HUES6 (cell line): ENCODE measurements around the gene PSMD14.

Experiments used
- H3K27ac ChIP-seq: 2 replicates; pipeline ENCODE4 v1.7.0; 2013; ENCODE audit warnings: low read depth, mild to moderate bottlenecking, low read length, inconsistent platforms
- H3K27me3 ChIP-seq: 2 replicates; pipeline ENCODE4 v1.6.1; 2013; ENCODE audit warnings: low read length; ENCODE audit not compliant: control insufficient read depth, insufficient read depth
- H3K36me3 ChIP-seq: 2 replicates; pipeline ENCODE4 v1.6.1; 2013; ENCODE audit warnings: low read length; ENCODE audit not compliant: control insufficient read depth, insufficient read depth
- H3K4me1 ChIP-seq: 2 replicates; pipeline ENCODE4 v1.6.1; 2013; ENCODE audit warnings: low read length; ENCODE audit not compliant: control insufficient read depth, insufficient read depth
- H3K4me3 ChIP-seq: 2 replicates; pipeline ENCODE4 v1.5.1; 2013; ENCODE audit warnings: low read depth, low read length
- H3K9ac ChIP-seq: one replicate; pipeline ENCODE4 v1.6.1; 2013; ENCODE audit warnings: mild to moderate bottlenecking, low read length
- H3K9me3 ChIP-seq: 2 replicates; pipeline ENCODE4 v1.6.1; 2013; ENCODE audit warnings: low read depth, low read length; ENCODE audit not compliant: control insufficient read depth, insufficient read depth

PSMD14 gene

GRCh38 chr2:161303535-161304050 lies 4.6 kb upstream of the PSMD14 start:
- H3K27ac ChIP-seq: no peak overlapping the region
- no peak overlapping the region for H3K9ac ChIP-seq
- no peaks in the 10 kb centered on the region for H3K36me3 ChIP-seq
- H3K27me3 ChIP-seq: no peaks in the 10 kb centered on the region
- 0 out of 2 replicates have a peak, but pooled peaks cover 3% of the 10 kb centered on the region for H3K4me1 ChIP-seq
- no peak overlapping the region for H3K4me3 ChIP-seq
- peaks cover 9% of the 10 kb centered on the region; the same call in 1 of the 2 replicates for H3K9me3 ChIP-seq

DNA sequence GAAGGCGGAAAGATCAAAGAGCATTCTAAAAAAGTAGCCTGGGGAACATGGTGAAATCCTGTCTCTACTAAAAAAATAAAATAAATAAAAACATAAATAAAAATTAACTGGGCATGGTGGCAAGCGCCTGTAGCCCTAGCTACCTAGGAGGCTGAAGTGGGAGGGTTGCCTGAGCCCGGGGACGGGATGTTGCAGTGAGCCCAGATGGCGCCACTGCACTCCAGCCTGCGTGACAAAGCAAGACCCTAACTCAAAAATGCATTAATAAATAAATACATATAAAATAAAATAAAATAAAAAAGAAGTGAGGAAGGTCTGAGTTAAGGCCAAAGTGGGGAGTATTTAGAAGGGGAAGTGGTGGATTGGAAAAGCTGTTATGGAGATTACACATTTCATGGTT lies 1.3 kb upstream of the PSMD14 start:
- Histone ChIP-seq H3K36me3 (no peaks in the 10 kb centered on the region), H3K9me3 (peaks cover 9% of the 10 kb centered on the region; the same call in 1 of the 2 replicates), H3K4me1 (peaks cover 6% of the 10 kb centered on the region), H3K9ac (no peak overlapping the region), H3K27ac (no peak overlapping the region), H3K4me3 (peak overlapping the region; percentile 89; the same call in 1 of the 2 replicates), H3K27me3 (no peaks in the 10 kb centered on the region)

GRCh38 chr2:161307676-161308075 lies 549 bp upstream of the PSMD14 start:
- H3K4me1 ChIP-seq: peaks cover 6% of the 10 kb centered on the region
- H3K36me3 ChIP-seq: no peaks in the 10 kb centered on the region
- H3K9ac ChIP-seq: peak overlapping the region; percentile 62
- peak overlapping the region; percentile 94; the same call in 1 of the 2 replicates for H3K27ac ChIP-seq
- H3K27me3 ChIP-seq: no peaks in the 10 kb centered on the region
- peaks cover 9% of the 10 kb centered on the region; the same call in 1 of the 2 replicates for H3K9me3 ChIP-seq
- peak overlapping the region; percentile 89 for H3K4me3 ChIP-seq

GRCh38 chr2:161312996-161313395 lies 4.8 kb downstream of the PSMD14 start:
- peaks cover 17% of the 10 kb centered on the region for H3K36me3 ChIP-seq
- H3K4me3 ChIP-seq: no peak overlapping the region
- no peaks in the 10 kb centered on the region for H3K9me3 ChIP-seq
- no peaks in the 10 kb centered on the region for H3K27me3 ChIP-seq
- H3K27ac ChIP-seq: no peak overlapping the region
- H3K4me1 ChIP-seq: peaks cover 3% of the 10 kb centered on the region
- H3K9ac ChIP-seq: no peak overlapping the region

DNA sequence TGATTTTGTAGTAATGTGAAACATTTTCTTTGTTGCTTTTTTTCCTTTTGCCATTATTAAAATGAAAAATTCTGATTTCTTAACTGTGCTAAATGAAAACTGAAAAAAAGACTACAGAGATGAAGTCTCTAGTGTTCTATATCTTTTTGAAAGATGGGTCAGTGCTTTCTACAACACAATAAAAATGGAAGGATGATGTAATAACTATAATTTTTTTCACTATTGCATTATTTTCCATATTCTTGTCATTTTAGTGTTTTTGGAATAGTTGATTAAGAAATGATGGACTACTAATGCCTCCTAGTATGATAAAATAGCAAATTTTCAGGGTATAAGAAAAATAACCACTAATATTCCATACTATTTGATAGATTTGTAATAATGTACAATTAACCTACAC lies 7.2 kb downstream of the PSMD14 start:
- no peak overlapping the region for H3K4me3 ChIP-seq
- H3K9me3 ChIP-seq: no peaks in the 10 kb centered on the region
- no peak overlapping the region for H3K9ac ChIP-seq
- H3K27ac ChIP-seq: no peak overlapping the region
- no peaks in the 10 kb centered on the region for H3K4me1 ChIP-seq
- no peaks in the 10 kb centered on the region for H3K27me3 ChIP-seq
- H3K36me3 ChIP-seq: peaks cover 24% of the 10 kb centered on the region

- no peak overlapping the region for H3K4me3 ChIP-seq
- peaks cover 31% of the 10 kb centered on the region for H3K36me3 ChIP-seq
- no peak overlapping the region for H3K9ac ChIP-seq
- no peaks in the 10 kb centered on the region for H3K9me3 ChIP-seq
- H3K27me3 ChIP-seq: no peaks in the 10 kb centered on the region
- H3K4me1 ChIP-seq: peaks cover 6% of the 10 kb centered on the region
- H3K27ac ChIP-seq: no peak overlapping the region
Measured at GRCh38 chr2:161316701-161317100, 8.5 kb downstream of the PSMD14 start.

DNA sequence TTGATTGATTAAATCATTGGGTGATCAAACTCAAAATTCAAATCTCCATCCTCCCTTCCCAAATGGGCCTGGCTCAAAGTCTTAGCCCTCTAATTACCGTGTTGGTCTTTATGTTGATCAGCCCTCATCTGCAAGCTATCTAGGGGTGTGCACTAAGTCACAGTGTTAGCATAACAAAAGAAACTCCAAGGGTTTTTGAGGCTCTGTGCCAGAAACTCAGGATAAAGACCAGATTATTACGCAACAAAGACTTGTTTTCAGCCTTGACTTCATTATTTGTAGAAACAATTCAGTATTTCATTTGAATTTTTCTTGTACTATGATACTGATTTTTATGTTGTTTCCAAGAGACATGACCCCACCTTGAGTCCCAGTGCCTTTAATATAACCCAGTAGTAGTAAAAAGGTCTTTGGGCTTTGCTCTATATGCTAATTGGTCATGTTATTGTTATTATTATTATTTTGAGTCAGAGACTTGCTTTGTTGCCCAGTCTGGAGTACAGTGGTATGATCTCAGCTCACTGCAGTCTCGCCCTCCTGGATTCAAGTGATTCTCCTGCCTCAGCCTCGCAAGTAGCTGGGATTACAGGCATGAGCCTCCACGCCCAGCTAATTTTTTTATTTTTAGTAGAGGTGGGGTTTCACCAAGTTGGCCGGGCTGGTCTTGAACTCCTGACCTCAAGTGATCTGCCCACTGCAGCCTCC lies 13.9 kb downstream of the PSMD14 start:
- Histone ChIP-seq H3K4me3 (no peak overlapping the region), H3K36me3 (peaks cover 36% of the 10 kb centered on the region), H3K9ac (no peak overlapping the region), H3K27ac (no peak overlapping the region), H3K27me3 (no peaks in the 10 kb centered on the region), H3K4me1 (peaks cover 13% of the 10 kb centered on the region), H3K9me3 (no peaks in the 10 kb centered on the region)

GRCh38 chr2:161324876-161325275 lies 16.7 kb downstream of the PSMD14 start:
- H3K27ac ChIP-seq: no peak overlapping the region
- no peaks in the 10 kb centered on the region for H3K27me3 ChIP-seq
- no peaks in the 10 kb centered on the region for H3K9me3 ChIP-seq
- H3K9ac ChIP-seq: no peak overlapping the region
- H3K4me1 ChIP-seq: peaks cover 13% of the 10 kb centered on the region
- peaks cover 30% of the 10 kb centered on the region for H3K36me3 ChIP-seq
- H3K4me3 ChIP-seq: no peak overlapping the region

GRCh38 chr2:161327582-161327981 lies 19.4 kb downstream of the PSMD14 start:
- no peak overlapping the region for H3K9ac ChIP-seq
- H3K4me1 ChIP-seq: no peaks in the 10 kb centered on the region
- no peak overlapping the region for H3K27ac ChIP-seq
- H3K36me3 ChIP-seq: peaks cover 26% of the 10 kb centered on the region
- no peak overlapping the region for H3K4me3 ChIP-seq
- no peaks in the 10 kb centered on the region for H3K9me3 ChIP-seq
- no peaks in the 10 kb centered on the region for H3K27me3 ChIP-seq

DNA sequence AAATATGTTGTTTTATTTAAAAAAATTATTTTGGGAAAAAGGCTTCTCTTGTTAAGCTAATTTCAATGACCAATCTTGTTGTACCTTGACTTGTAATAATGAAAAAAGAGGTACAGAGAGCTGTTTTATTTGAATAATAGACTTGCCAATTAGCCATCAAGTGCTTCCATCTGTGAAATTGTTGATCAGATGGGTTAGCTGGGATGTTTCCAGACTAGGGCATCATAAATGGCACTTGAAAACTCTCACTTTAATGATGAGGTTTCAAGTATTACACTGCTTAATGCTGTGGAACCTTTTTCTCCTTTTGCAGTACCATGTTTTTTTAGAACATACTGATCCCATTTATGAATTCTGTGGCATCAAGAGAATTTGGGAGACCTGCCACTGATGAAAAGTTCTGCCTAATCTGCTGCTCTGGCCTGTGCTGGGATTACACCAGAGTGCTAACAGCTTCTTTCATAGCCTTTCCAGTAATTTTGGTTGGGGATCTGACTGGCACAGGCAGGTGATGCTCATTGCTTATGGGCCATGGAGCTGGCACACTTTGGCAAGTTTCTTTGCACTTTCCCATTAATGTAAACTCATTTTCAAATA lies 24.2 kb downstream of the PSMD14 start:
- no peak overlapping the region for H3K9ac ChIP-seq
- H3K36me3 ChIP-seq: peaks cover 10% of the 10 kb centered on the region
- no peaks in the 10 kb centered on the region for H3K27me3 ChIP-seq
- no peak overlapping the region for H3K4me3 ChIP-seq
- no peaks in the 10 kb centered on the region for H3K4me1 ChIP-seq
- no peak overlapping the region for H3K27ac ChIP-seq
- H3K9me3 ChIP-seq: no peaks in the 10 kb centered on the region

DNA sequence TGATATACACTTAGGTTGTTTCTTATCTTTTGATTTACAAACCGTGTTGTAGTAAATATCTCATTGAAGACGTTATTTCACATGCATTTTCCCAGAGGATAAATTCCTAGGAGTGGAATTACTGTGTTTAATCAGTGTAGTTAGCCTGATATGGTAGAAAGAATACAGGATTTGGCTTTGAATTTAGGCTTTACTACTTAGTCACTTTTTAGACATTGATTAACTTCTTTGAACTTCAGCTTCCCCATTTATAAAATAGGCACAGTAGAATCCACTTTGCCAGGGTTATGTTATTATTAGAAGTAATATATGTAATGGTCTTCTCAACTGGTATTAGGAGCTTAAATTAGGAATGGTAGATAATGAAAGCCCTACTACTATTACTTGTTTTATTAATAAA lies 27.4 kb downstream of the PSMD14 start:
- Histone ChIP-seq H3K4me1 (no peaks in the 10 kb centered on the region), H3K36me3 (0 out of 2 replicates have a peak, but pooled peaks cover 6% of the 10 kb centered on the region), H3K27me3 (no peaks in the 10 kb centered on the region), H3K9ac (no peak overlapping the region), H3K27ac (no peak overlapping the region), H3K9me3 (no peaks in the 10 kb centered on the region), H3K4me3 (no peak overlapping the region)
